Measurements from ENCODE around the gene POM121. TPM values are rescaled to one million over a fixed set of nuclear protein-coding genes. Genes with fewer than 3 reads are reported as not detected.
"Not testable (repeated sequence)": the region's sequence is repeated elsewhere in the genome, so short reads cannot be mapped to it uniquely, and the experiment has no call there.

Gene POM121
- total RNA-seq, 2 donors from 2014 or later: 11.9 to 17.1 TPM

DNA sequence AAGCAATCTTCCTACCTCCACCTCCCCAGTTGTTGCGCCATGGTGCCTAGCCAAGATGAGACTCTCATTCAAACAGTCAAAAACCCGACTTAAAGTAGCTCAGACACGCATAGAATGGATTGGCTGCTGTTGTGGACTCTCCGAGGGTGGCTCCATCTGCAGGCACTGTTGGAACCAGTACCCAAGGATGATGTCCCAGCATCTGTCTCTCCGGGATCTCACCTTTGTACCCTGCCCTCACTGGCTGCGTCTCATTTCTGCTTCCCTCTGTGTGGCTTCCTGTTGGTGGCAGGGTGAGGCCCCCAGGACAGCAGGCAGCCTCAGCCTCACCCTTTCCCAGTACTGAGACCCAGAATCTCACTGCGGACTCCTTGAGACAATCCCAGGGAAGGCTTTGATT is 49.9 kb downstream of the POM121 start:
- not testable (repeated sequence) for H3K4me3 ChIP-seq; DNase-seq (ENCODE audit: low spot score); H3K36me3 ChIP-seq; H3K4me1 ChIP-seq; H3K27ac ChIP-seq; H3K9me3 ChIP-seq; H3K27me3 ChIP-seq

DNA sequence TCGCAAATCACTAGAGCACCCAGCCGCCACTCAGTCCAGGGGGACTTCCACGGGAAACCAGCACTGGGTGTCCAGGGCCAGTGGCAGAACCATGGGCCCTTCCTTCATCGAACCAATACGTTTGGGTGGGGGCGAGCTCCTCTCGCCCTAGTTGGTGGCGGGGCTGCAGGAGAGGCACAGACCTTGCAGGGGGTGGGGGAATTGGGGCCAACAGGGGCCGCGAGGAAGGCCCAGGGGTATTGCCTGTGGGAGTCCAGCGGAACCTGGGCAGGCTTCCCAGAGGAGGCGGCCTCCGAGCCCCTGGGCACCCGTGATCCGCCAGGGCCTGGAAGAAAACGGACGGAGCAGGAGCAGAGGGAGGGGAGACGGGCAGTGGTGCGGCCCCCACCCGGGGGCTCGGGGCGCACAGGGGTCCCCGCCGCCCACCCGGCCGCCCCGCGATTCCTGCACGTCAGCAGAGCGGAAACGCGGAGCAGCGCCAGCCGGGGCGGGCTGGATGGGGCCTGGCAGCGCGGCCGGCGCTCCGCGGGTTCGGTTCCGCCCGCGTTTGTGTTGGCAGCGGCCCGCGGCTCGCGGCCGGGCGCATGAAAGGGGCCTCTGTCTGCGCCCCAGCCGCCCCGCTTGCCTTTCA is 50.9 kb downstream of the POM121 start:
- H3K36me3 ChIP-seq; DNase-seq (ENCODE audit: low spot score); H3K4me1 ChIP-seq; H3K27me3 ChIP-seq; H3K4me3 ChIP-seq; H3K27ac ChIP-seq; H3K9me3 ChIP-seq: not testable (repeated sequence)

DNA sequence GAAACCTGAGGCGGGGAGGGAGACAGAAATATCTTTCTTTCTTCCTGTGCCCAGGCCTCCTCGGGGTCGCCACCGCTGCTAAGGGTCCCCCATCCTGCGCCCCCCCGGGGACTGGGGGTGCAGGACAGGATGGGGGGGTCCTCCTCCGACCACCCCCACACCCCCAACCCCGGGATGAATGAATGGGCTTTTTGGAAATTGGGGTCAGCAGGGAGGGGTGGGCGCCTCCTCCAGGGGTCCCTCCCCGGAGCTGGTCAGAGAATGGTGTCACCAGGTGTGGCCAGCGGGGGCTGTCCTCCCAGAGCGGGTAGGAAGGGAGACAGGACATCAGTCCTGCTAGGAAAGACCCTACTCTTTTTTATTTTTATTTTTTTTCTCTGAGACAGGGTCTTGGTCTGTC is 51.5 kb downstream of the POM121 start:
- H3K27me3 ChIP-seq; H3K4me3 ChIP-seq; DNase-seq (ENCODE audit: low spot score); H3K27ac ChIP-seq; H3K4me1 ChIP-seq; H3K9me3 ChIP-seq; H3K36me3 ChIP-seq: not testable (repeated sequence)

DNA sequence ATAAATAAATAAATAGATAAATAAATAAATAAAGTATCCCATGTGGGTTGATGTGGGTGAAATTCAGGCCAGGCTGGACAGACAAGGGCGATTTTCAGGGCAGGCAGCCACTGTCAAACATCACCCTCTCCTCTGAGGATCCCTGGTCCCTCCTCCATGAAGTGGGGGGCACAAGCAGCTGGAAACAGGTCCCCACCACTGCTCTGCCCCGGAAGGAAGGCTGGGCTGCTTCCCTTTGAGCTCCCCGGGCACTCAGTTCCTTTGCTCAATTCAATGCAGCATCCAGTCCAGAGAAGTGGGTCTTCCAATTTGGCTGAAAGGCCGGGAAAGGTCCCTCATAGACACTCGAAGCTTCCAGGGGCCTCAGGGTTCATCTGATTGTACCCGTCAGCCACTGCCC is 55.5 kb downstream of the POM121 start:
- H3K9me3 ChIP-seq; H3K27me3 ChIP-seq; H3K4me3 ChIP-seq; H3K36me3 ChIP-seq; DNase-seq (ENCODE audit: low spot score); H3K4me1 ChIP-seq; H3K27ac ChIP-seq: not testable (repeated sequence)

DNA sequence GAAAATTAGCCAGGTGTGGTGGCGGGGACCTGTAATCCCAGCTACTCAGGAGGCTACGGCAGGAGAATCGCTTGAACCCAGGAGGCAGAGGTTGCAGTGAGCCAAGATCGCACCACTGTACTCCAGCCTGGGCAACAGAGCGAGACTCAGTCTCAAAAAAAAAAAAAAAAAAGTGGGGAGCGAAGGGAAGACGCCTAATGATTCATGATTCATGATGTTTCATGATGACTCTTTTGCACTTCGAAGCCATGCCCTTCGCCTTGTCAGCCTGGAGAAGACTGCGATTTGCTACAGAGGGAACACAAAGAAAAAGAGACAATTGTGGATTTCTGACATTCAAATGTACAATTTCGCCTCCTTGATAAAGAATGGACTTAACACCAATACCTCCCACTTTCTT is 57.2 kb downstream of the POM121 start:
- not testable (repeated sequence) for H3K4me1 ChIP-seq; H3K36me3 ChIP-seq; H3K27me3 ChIP-seq; H3K9me3 ChIP-seq; DNase-seq (ENCODE audit: low spot score); H3K4me3 ChIP-seq; H3K27ac ChIP-seq

DNA sequence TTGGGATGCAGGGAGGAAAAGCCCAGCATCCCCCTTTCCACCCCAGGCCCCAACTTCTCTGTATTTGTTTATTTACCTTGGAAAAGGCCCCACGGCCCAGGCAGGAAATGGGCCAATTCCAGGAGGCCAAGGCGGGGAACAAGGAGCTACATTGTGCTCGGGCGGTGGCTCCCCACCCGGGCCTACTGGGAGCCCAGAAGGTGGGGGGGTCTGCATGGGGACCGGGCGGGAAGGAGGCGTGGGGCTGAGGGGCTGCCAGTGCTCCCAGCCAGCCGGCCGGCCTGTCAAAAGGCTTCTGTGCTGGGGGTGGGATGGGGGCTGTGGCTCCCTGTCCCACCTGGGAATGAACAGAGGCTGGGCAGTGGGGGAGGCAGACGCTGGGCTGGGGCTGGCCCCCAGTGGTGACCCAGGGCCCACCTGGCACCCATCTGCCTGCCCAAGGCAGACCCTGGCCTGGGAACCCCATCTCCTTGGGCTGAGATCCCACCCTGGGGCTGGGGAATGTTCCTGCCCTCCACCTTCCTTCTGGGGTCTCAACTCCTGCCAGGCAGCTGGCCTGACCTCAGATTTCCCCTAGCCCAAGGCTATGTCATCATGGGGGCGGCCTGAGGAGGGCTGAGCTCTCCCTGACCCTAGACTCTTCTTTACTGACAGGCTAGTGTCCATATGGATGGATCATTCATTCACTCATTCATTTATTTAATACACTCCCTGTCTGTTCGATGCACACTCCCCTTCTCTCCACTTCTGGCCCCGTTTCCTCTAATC is 65.4 kb downstream of the POM121 start:
- H3K27ac ChIP-seq; H3K4me1 ChIP-seq; H3K27me3 ChIP-seq; H3K4me3 ChIP-seq; H3K9me3 ChIP-seq; DNase-seq (ENCODE audit: low spot score); H3K36me3 ChIP-seq: not testable (repeated sequence)

DNA sequence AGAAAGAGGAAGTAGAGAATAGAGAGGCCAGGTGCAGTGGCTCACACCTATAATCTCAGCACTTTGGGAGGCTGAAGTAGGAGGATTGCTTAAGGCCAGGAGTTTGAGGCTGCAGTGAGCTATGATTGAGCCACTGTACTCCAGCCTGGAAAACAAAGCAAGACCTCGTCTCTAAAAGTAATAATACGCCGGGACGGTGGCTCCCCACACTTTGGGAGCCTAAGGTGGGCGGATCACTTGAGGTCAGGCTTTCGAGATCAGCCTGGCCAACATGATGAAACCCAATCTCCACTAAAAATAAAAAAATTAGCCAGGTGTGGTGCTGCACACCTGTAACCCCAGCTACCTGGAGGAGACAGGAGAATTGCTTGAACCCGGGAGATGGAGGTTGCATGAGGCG is 70.6 kb downstream of the POM121 start:
- H3K4me3 ChIP-seq; H3K4me1 ChIP-seq; H3K27ac ChIP-seq; H3K36me3 ChIP-seq; H3K9me3 ChIP-seq; H3K27me3 ChIP-seq; DNase-seq (ENCODE audit: low spot score): not testable (repeated sequence)

DNA sequence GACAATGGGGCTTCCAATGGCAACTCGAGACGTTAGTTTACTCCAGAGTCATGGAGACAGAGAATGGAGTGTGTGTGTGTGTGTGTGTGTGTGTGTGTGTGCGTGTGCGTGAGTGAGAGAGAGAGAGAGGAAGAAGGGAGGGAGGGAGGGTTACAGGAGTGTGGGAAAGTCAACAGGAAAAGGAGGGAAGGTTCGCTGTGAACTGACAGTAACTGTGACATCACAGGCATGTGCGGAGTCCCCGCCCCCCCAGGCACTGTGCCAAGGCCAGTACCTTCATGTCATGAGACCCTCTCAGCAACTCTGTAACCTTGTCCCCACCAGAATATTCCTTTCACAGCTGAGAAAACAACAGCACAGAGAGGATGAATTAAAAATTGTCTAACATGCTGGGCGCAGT is 72.6 kb downstream of the POM121 start:
- not testable (repeated sequence) for H3K27me3 ChIP-seq; H3K9me3 ChIP-seq; H3K36me3 ChIP-seq; DNase-seq (ENCODE audit: low spot score); H3K4me1 ChIP-seq; H3K4me3 ChIP-seq; H3K27ac ChIP-seq

DNA sequence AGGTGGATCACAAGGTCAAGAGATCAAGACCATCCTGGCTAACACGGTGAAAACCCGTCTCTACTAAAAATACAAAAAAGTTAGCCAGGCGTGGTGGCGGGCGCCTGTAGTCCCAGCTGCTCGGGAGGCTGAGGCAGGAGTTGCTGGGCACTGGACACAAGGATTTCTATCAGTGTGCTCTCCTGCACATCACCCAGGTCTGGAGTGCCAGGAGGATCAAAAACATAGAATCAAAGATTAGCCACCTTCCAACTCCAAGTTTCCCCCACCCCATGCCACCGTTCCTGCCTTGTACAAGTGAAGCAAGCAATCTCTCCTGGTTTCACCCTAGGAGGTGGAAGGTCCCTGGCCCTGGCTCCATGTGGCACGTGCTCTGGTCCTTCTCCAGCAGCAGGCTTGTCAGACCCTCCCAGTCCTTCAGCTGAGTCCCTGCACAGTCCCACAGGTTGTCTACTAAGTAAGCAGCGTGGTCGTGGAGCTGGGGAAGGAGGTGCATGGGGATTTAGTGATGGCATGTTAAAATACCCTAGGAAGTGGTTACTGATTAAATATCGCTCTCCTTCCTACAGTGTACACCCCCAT is 73.1 kb downstream of the POM121 start:
- DNase-seq (ENCODE audit: low spot score); H3K27me3 ChIP-seq; H3K36me3 ChIP-seq; H3K9me3 ChIP-seq; H3K4me1 ChIP-seq; H3K4me3 ChIP-seq; H3K27ac ChIP-seq: not testable (repeated sequence)

Other genes with a start within 250 kb of the POM121 start
- 1 to 10 TPM; 1.2 to 3.5 TPM for gene TYW1B, start 96.9 kb upstream of the POM121 start, total RNA-seq
- not detected for gene TRIM74, start 44.4 kb downstream of the POM121 start, total RNA-seq
- gene SPDYE8, start 104.7 kb downstream of the POM121 start, total RNA-seq: not detected
- not detected for gene SPDYE11, start 132.8 kb downstream of the POM121 start, total RNA-seq
- not detected for gene SPDYE9, start 160.9 kb downstream of the POM121 start, total RNA-seq